WTC11 (cell line): Measurements from ENCODE around the gene RBM47. TPM values are rescaled to one million over a fixed set of nuclear protein-coding genes. Genes with fewer than 3 reads are reported as not detected.
A peak's percentile ranks its signal among the peaks of the same experiment; 100 is the strongest.

Experiments
- ATAC-seq: fragments of 200-7000 bp; cut with Tn5 transposase; 2 replicates; pipeline ENCODE4 v1.10.0; 2021; ENCODE audit warnings: mild to moderate bottlenecking, moderate library complexity
- CTCF ChIA-PET: fragments of 300-600 bp; sonication (Branson Sonifier 250); formaldehyde crosslinking; loops from one replicate; lab custom pipeline; 2021; ENCODE audit warnings: antibody characterized with exemption; lab: Charles Lee
- POLR2A ChIA-PET: fragments of 350-600 bp; sonication (Branson Sonifier 250); formaldehyde crosslinking; loops from one replicate; lab custom pipeline; 2021; ENCODE audit warnings: antibody characterized with exemption; lab: Charles Lee
- DNase-seq: peaks from one replicate; pipeline ENCODE4 v3.0.0; 2021; ENCODE audit warnings: low spot score
- H3K27ac Mint-ChIP-seq: 2 replicates; pipeline ENCODE4 v1.8.0; 2021; ENCODE audit warnings: mixed read lengths
- H3K27me3 Mint-ChIP-seq: 2 replicates; pipeline ENCODE4 v1.8.0; 2021; ENCODE audit warnings: low read depth, mild to moderate bottlenecking, moderate library complexity, mixed read lengths
- H3K36me3 Mint-ChIP-seq: 2 replicates; pipeline ENCODE4 v1.8.0; 2021; ENCODE audit warnings: mixed read lengths
- H3K4me1 Mint-ChIP-seq: 2 replicates; pipeline ENCODE4 v1.8.0; 2022; ENCODE audit warnings: mixed read lengths
- H3K4me3 Mint-ChIP-seq: 2 replicates; pipeline ENCODE4 v1.8.0; 2021; ENCODE audit warnings: mild to moderate bottlenecking, moderate library complexity, mixed read lengths
- H3K9me3 Mint-ChIP-seq: 2 replicates; pipeline ENCODE4 v1.8.0; 2021; ENCODE audit warnings: mixed read lengths
- GABPB1 ChIP-seq: sonication (generic); formaldehyde crosslinking; IDR thresholded peaks from 2 replicates; pipeline ENCODE4 v1.8.1; 2023; ENCODE audit warnings: mild to moderate bottlenecking, missing genetic modification reagents
- RELA ChIP-seq: sonication (generic); formaldehyde crosslinking; IDR thresholded peaks from 2 replicates; pipeline ENCODE4 v1.8.1; 2022; ENCODE audit warnings: missing genetic modification reagents, mild to moderate bottlenecking, borderline replicate concordance
- ZNF263 ChIP-seq: sonication (generic); formaldehyde crosslinking; IDR thresholded peaks from 2 replicates; pipeline ENCODE4 v1.8.1; 2022; ENCODE audit warnings: low read depth, mild to moderate bottlenecking, moderate library complexity, missing genetic modification reagents
- ZNF423 ChIP-seq: fragments of 250-450 bp; sonication (Bioruptor Pico); IDR thresholded peaks from 2 replicates; pipeline ENCODE4 v2.1.2; 2022; ENCODE audit warnings: mild to moderate bottlenecking, moderate library complexity
- total RNA-seq: library from RNA; stranded (reverse); gene quantifications from 3 replicates; pipeline ENCODE4 v1.2.3, GENCODE V29; 2021
- TF ChIP-seq, protein P1 (sequence below): sonication (generic); formaldehyde crosslinking; IDR thresholded peaks from 2 replicates; pipeline ENCODE4 v1.8.1; 2023; ENCODE audit warnings: mild to moderate bottlenecking, moderate library complexity, missing genetic modification reagents
- TF ChIP-seq, protein P2 (sequence below): fragments of 250-450 bp; sonication (Bioruptor Pico); IDR thresholded peaks from 2 replicates; pipeline ENCODE4 v1.9.0; 2021; ENCODE audit warnings: mild to moderate bottlenecking
- TF ChIP-seq, protein P3 (sequence below): sonication (generic); formaldehyde crosslinking; IDR thresholded peaks from 2 replicates; pipeline ENCODE4 v1.8.1; 2022; ENCODE audit warnings: mild to moderate bottlenecking, missing genetic modification reagents, moderate library complexity, borderline replicate concordance
- TF ChIP-seq, protein P4 (sequence below): sonication (generic); formaldehyde crosslinking; IDR thresholded peaks from 2 replicates; pipeline ENCODE4 v1.8.0; 2023; ENCODE audit warnings: missing genetic modification reagents
- TF ChIP-seq, protein P5 (sequence below): sonication (generic); formaldehyde crosslinking; IDR thresholded peaks from 2 replicates; pipeline ENCODE4 v1.8.1; 2022; ENCODE audit warnings: missing genetic modification reagents, borderline replicate concordance
- TF ChIP-seq, protein P6 (sequence below): fragments of 250-450 bp; sonication (Bioruptor Pico); IDR thresholded peaks from 2 replicates; pipeline ENCODE4 v2.1.2; 2022; ENCODE audit warnings: mild to moderate bottlenecking, moderate library complexity

Gene RBM47
- total RNA-seq, 1 experiment from 2014 or later, result 97.9 TPM

DNA sequence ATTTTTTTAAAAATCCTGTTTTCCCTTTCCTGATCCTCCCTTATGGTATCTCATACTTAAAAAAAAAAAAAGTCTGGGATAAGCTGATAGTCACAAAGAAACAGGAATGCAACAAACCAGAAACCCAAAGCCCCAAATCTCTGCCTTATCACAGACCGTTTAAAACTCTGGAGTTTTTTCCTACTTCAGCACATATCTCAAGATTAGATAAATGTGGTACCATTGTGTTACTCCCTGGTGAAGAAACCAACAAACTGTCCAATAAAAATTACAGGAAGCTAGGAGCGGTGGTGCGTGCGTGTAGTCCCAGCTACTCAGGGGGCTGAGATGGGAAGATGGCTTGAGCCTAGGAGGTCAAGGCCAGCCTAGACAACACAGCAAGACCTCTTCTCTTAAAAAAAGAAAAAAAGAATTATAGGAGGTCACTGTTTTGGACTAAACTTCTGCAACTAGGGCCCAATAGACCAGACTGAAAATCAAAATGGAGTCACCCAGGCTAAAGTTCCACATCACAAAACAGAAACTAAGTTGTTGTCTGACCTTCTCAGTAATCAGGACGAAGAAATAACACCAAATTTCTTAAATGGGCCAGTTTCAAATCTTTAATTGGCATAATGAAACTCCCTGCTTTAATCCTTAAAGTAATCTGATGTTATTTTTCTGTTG is 51.9 kb downstream of the RBM47 start:
- Mint-ChIP-seq H3K27me3 (no peaks in the 10 kb centered on the region), H3K36me3 (peaks cover 3% of the 10 kb centered on the region), H3K27ac (peak overlapping the region; percentile 96), H3K9me3 (no peaks in the 10 kb centered on the region), H3K4me1 (peaks cover 54% of the 10 kb centered on the region), H3K4me3 (no peak overlapping the region)
- CTCF ChIA-PET, result no interaction called here
- ATAC-seq, result no peak
- POLR2A ChIA-PET, result interaction anchor here (0.5 kb wide), 1 partner anchor 22 kb away, joined by 3 read pairs; no protein-coding TSS in a partner anchor
- no peak for DNase-seq
- no peak for TF ChIP-seq ZNF263 (CRISPR knock-in tag)
- TF ChIP-seq, protein P1, sequence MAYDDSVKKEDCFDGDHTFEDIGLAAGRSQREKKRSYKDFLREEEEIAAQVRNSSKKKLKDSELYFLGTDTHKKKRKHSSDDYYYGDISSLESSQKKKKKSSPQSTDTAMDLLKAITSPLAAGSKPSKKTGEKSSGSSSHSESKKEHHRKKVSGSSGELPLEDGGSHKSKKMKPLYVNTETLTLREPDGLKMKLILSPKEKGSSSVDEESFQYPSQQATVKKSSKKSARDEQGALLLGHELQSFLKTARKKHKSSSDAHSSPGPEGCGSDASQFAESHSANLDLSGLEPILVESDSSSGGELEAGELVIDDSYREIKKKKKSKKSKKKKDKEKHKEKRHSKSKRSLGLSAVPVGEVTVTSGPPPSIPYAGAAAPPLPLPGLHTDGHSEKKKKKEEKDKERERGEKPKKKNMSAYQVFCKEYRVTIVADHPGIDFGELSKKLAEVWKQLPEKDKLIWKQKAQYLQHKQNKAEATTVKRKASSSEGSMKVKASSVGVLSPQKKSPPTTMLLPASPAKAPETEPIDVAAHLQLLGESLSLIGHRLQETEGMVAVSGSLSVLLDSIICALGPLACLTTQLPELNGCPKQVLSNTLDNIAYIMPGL, result no peak
- TF ChIP-seq, protein P2, sequence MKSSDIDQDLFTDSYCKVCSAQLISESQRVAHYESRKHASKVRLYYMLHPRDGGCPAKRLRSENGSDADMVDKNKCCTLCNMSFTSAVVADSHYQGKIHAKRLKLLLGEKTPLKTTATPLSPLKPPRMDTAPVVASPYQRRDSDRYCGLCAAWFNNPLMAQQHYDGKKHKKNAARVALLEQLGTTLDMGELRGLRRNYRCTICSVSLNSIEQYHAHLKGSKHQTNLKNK (CRISPR knock-in tag), result no peak
- 0 out of 2 replicates have a peak, but pooled peaks have one; percentile 15 for TF ChIP-seq ZNF423 (CRISPR knock-in tag)
- TF ChIP-seq, protein P3, sequence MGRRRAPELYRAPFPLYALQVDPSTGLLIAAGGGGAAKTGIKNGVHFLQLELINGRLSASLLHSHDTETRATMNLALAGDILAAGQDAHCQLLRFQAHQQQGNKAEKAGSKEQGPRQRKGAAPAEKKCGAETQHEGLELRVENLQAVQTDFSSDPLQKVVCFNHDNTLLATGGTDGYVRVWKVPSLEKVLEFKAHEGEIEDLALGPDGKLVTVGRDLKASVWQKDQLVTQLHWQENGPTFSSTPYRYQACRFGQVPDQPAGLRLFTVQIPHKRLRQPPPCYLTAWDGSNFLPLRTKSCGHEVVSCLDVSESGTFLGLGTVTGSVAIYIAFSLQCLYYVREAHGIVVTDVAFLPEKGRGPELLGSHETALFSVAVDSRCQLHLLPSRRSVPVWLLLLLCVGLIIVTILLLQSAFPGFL, result no peak

DNA sequence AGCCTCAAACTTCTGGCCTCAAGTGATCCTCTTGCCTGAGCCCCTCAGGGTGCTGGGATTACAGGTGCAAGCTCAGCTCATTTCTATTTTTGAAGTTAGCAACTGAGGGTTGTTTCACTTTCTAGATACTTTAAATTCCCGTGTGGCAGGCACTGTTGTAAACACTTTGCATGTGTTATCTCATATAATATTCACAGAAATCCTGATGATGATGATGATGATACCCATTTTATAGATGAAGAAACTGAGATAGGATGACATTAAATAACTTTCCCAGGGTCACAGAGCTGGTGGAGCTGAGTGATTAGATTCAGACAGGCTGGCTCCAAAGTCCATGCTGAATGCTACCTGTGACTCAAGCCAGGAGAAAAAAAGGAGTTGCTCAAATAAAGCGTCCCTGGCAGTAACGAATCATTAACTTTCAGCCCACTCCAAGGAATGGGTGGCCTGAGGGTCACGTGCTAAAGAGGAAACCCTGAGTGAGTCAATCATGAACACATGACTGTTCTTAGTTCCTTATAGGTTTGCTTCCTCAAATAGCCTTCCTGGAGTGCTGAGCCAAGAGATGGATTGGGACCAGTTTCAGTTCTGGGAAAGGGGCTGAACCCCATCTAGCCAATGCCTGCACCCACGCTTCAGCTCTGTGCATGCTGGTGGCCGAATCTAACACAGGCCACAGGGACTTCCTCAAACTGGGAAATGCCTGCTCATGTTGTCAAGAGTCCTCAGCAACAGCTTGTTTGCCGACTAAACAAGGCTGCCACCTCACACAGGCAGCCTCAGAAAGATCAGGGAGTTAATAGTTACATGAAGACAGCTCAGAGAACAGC is 52.8 kb downstream of the RBM47 start:
- H3K9me3 Mint-ChIP-seq, result no peaks in the 10 kb centered on the region
- H3K27ac Mint-ChIP-seq, result peak overlapping the region; percentile 96
- peaks cover 9% of the 10 kb centered on the region for H3K36me3 Mint-ChIP-seq
- H3K4me3 Mint-ChIP-seq, result no peak overlapping the region
- peaks cover 48% of the 10 kb centered on the region for H3K4me1 Mint-ChIP-seq
- no peaks in the 10 kb centered on the region for H3K27me3 Mint-ChIP-seq
- DNase-seq (no peak), ATAC-seq (peak; percentile 43)
- POLR2A ChIA-PET, result interaction anchor here (0.5 to 0.6 kb wide), 2 partner anchors 23 to 289 kb away, joined by 3 read pairs; no protein-coding TSS in a partner anchor
- TF ChIP-seq, protein P4, sequence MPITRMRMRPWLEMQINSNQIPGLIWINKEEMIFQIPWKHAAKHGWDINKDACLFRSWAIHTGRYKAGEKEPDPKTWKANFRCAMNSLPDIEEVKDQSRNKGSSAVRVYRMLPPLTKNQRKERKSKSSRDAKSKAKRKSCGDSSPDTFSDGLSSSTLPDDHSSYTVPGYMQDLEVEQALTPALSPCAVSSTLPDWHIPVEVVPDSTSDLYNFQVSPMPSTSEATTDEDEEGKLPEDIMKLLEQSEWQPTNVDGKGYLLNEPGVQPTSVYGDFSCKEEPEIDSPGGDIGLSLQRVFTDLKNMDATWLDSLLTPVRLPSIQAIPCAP, result no peak
- no peak for TF ChIP-seq RELA (CRISPR knock-in tag)
- TF ChIP-seq, protein P3, result no peak
- TF ChIP-seq, protein P1, result no peak
- TF ChIP-seq GABPB1 (CRISPR knock-in tag), result 0 out of 2 replicates have a peak, but pooled peaks have one; percentile 26
- TF ChIP-seq, protein P5, sequence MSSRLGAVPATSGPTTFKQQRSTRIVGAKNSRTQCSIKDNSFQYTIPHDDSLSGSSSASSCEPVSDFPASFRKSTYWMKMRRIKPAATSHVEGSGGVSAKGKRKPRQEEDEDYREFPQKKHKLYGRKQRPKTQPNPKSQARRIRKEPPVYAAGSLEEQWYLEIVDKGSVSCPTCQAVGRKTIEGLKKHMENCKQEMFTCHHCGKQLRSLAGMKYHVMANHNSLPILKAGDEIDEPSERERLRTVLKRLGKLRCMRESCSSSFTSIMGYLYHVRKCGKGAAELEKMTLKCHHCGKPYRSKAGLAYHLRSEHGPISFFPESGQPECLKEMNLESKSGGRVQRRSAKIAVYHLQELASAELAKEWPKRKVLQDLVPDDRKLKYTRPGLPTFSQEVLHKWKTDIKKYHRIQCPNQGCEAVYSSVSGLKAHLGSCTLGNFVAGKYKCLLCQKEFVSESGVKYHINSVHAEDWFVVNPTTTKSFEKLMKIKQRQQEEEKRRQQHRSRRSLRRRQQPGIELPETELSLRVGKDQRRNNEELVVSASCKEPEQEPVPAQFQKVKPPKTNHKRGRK (CRISPR knock-in tag), result no peak
- TF ChIP-seq, protein P6, sequence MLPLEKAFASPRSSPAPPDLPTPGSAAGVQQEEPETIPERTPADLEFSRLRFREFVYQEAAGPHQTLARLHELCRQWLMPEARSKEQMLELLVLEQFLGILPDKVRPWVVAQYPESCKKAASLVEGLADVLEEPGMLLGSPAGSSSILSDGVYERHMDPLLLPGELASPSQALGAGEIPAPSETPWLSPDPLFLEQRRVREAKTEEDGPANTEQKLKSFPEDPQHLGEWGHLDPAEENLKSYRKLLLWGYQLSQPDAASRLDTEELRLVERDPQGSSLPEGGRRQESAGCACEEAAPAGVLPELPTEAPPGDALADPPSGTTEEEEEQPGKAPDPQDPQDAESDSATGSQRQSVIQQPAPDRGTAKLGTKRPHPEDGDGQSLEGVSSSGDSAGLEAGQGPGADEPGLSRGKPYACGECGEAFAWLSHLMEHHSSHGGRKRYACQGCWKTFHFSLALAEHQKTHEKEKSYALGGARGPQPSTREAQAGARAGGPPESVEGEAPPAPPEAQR (CRISPR knock-in tag), result no peak
- CTCF ChIA-PET, result no interaction called here
